Keratinocyte (primary cell): ENCODE data around the gene TNNC2.
"Not testable (repeated sequence)": the region's sequence is repeated elsewhere in the genome, so short reads cannot be mapped to it uniquely, and the experiment has no call there.

Source experiments
- CTCF ChIP-seq, 3 experiments: IDR thresholded peaks in 1 of 3; conservative IDR thresholded peaks in 1 of 3; optimal IDR thresholded peaks in 1 of 3; 2 replicates in 2 of 3; 3 replicates in 1 of 3; pipeline versions ENCODE3 to v1.5.1; 2011; ENCODE audit warnings: low read length in 3 of 3, mild to moderate bottlenecking in 3 of 3, moderate library complexity in 2 of 3, control low read depth in 1 of 3, inconsistent platforms in 1 of 3; ENCODE audit not compliant: insufficient read depth in 2 of 3; ENCODE audit errors: extremely low read depth in 1 of 3
- EZH2 ChIP-seq: IDR thresholded peaks from one replicate; pipeline ENCODE4 v1.6.1; 2012; ENCODE audit warnings: inconsistent platforms, mild to moderate bottlenecking, low read length, moderate library complexity

- not testable (repeated sequence) for TF ChIP-seq CTCF (optimal IDR thresholded peaks at IDR 0.05 in 1 of 3, IDR thresholded peaks at IDR 0.05 in 1 of 3, conservative IDR thresholded peaks at IDR 0.05 in 1 of 3; ENCODE audit: extremely low read depth in 1 of 3, insufficient read depth in 2 of 3, low read length in 3 of 3); EZH2
Observed at GRCh38 chr20:45797955-45798354, 29.2 kb downstream of the TNNC2 start.
